ENCODE results near the gene UMAD1.

The UMAD1 gene

GRCh38 chr7:7922684-7923385, 282.3 kb downstream of the UMAD1 start:
- no peak for DNase-seq (ENCODE audit: low spot score)

- DNase-seq (ENCODE audit: low spot score) = no peak
Observed at GRCh38 chr7:7923818-7924217, 283.3 kb downstream of the UMAD1 start.

- DNase-seq (ENCODE audit: low spot score) = no peak
Observed at GRCh38 chr7:7924303-7924702, 283.8 kb downstream of the UMAD1 start.
